Muscle layer of colon (tissue), 2 donors: ENCODE measurements around the gene PCDHB10.
"Not testable (repeated sequence)": the region's sequence is repeated elsewhere in the genome, so short reads cannot be mapped to it uniquely, and the experiment has no call there.

Experiments used
- H3K27ac ChIP-seq: one replicate; pipeline ENCODE4 v1.7.0; 2013; ENCODE audit warnings: low read depth, mild to moderate bottlenecking, low read length, moderate library complexity
- H3K27me3 ChIP-seq, 2 donors: one replicate each; pipeline ENCODE4 v1.7.0; 2013; ENCODE audit warnings: low read length in 2 of 2, mild to moderate bottlenecking in 2 of 2; ENCODE audit not compliant: insufficient read depth in 2 of 2, control insufficient read depth in 1 of 2
- H3K36me3 ChIP-seq: one replicate; pipeline ENCODE4 v1.7.0; 2013; ENCODE audit warnings: mild to moderate bottlenecking, low read length; ENCODE audit not compliant: insufficient read depth
- H3K4me1 ChIP-seq: one replicate; pipeline ENCODE4 v1.7.0; 2013; ENCODE audit warnings: mild to moderate bottlenecking, low read length; ENCODE audit not compliant: insufficient read depth
- H3K4me3 ChIP-seq, 2 donors: one replicate each; pipeline ENCODE4 v1.7.0; 2013; ENCODE audit warnings: low read length in 2 of 2, low read depth in 1 of 2, mild to moderate bottlenecking in 1 of 2, moderate library complexity in 1 of 2
- H3K9ac ChIP-seq: one replicate; pipeline ENCODE4 v1.7.0; 2013; ENCODE audit warnings: low read length
- H3K9me3 ChIP-seq: one replicate; pipeline ENCODE4 v1.7.0; 2013; ENCODE audit warnings: mild to moderate bottlenecking, low read length
- donor health status: abdominal sarcoma.
- donor health status: Adenocarcinoma of cecum.

PCDHB10 gene

DNA sequence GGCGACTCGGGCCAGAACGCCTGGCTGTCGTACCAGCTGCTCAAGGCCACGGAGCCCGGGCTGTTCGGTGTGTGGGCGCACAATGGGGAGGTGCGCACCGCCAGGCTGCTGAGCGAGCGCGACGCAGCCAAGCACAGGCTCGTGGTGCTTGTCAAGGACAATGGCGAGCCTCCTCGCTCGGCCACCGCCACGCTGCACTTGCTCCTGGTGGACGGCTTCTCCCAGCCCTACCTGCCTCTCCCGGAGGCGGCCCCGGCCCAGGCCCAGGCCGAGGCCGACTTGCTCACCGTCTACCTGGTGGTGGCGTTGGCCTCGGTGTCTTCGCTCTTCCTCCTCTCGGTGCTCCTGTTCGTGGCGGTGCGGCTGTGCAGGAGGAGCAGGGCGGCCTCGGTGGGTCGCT is 2.2 kb downstream of the PCDHB10 start:
- not testable (repeated sequence) for H3K27ac ChIP-seq, H3K27me3 ChIP-seq, H3K4me3 ChIP-seq, H3K9ac ChIP-seq, H3K4me1 ChIP-seq, H3K36me3 ChIP-seq
- peaks cover 29% of the 10 kb centered on the region for H3K9me3 ChIP-seq

DNA sequence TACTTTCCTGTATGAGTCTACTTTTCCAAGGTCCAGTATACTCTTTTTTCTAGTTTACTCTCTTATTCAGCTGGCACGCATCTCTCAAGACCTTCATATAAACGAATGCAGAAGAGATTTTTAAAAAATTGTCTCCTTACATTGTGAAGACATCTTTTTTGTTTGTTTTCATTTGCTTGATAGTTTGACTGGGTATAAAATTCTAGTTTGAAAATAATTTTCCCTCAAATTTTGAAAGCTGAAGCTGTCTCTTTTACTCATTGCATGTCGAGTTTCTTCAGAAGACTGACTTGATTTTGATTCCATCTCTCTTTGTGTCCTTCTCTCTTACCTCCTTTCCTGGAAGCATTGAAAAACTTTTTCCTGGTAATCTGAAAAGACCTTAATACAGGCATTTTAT is 4.2 kb downstream of the PCDHB10 start:
- Histone ChIP-seq H3K27me3 (no peaks in the 10 kb centered on the region), H3K36me3 (no peaks in the 10 kb centered on the region), H3K4me3 (no peak overlapping the region), H3K27ac (no peak overlapping the region), H3K4me1 (no peaks in the 10 kb centered on the region), H3K9ac (no peak overlapping the region), H3K9me3 (peaks cover 29% of the 10 kb centered on the region)

DNA sequence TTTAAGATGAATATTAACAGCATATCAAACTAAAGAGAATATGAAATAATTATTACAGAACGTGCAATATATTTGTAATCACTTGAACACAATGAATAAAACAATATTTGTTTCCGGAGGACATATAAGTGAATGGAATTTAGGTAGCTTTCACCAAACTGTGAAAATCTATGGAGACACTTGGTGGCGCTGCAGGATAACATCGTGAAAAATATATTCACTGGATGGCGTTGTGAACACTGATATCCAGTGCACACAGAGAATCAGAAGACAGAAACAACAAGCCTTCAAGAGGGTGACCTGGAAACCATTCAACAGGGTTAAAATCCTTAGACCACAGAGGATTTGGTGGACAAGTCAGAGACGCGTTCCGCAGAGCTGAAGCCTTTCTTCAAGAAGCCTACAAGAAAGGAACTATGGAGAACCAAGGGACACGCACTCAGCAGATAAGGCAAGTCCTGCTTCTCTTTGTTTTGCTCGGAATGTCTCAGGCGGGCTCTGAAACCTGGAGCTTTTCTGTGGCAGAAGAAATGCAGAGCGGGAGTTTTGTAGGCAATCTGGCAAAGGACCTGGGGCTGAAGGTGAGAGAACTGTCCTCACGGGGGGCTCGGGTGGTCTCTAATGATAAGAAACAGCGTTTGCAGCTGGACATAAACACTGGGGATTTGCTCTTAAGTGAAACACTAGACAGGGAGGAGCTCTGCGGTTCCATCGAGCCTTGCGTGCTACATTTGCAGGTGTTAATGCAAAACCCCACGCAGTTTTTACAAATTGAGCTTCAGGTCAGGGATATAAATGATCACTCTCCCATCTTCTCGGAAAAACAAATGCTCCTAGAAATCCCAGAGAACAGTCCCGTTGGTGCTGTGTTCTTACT is 7.4 kb downstream of the PCDHB10 start, which contains the start of gene PCDHB11:
PCDHB11 (plus strand) TSS at position 269 of the 877 bp plus-strand sequence; CDS start at position 417, 148 bp downstream.
- Histone ChIP-seq H3K36me3 (no peaks in the 10 kb centered on the region), H3K27me3 (no peaks in the 10 kb centered on the region), H3K9ac (no peak within 1 kb of the TSS), H3K9me3 (peaks cover 20% of the 10 kb centered on the region), H3K27ac (no peak within 1 kb of the TSS), H3K4me3 (peak within 1 kb of the TSS in 1 of 2 donors; percentile 41), H3K4me1 (no peaks in the 10 kb centered on the region)

DNA sequence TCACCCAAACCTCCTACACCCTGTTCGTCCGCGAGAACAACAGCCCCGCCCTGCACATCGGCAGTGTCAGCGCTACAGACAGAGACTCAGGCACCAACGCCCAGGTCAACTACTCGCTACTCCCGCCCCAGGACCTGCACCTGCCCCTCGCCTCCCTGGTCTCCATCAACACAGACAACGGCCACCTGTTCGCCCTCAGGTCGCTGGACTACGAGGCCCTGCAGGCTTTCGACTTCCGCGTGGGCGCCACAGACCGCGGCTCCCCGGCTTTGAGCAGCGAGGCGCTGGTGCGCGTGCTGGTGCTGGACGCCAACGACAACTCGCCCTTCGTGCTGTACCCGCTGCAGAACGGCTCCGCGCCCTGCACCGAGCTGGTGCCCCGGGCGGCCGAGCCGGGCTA is 9.0 kb downstream of the PCDHB10 start:
- not testable (repeated sequence) for H3K9ac ChIP-seq, H3K27me3 ChIP-seq, H3K36me3 ChIP-seq, H3K27ac ChIP-seq, H3K4me3 ChIP-seq, H3K4me1 ChIP-seq
- H3K9me3 ChIP-seq = peaks cover 22% of the 10 kb centered on the region

DNA sequence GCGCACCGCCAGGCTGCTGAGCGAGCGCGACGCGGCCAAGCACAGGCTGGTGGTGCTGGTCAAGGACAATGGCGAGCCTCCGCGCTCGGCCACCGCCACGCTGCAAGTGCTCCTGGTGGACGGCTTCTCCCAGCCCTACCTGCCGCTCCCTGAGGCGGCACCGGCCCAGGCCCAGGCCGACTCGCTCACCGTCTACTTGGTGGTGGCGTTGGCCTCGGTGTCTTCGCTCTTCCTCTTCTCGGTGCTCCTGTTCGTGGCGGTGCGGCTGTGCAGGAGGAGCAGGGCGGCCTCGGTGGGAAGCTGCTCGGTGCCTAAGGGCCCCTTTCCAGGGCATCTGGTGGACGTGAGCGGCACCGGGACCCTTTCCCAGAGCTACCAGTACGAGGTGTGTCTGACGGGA is 9.5 kb downstream of the PCDHB10 start:
- H3K9ac ChIP-seq, H3K27me3 ChIP-seq, H3K4me1 ChIP-seq, H3K4me3 ChIP-seq, H3K27ac ChIP-seq, H3K36me3 ChIP-seq: not testable (repeated sequence)
- peaks cover 27% of the 10 kb centered on the region for H3K9me3 ChIP-seq

DNA sequence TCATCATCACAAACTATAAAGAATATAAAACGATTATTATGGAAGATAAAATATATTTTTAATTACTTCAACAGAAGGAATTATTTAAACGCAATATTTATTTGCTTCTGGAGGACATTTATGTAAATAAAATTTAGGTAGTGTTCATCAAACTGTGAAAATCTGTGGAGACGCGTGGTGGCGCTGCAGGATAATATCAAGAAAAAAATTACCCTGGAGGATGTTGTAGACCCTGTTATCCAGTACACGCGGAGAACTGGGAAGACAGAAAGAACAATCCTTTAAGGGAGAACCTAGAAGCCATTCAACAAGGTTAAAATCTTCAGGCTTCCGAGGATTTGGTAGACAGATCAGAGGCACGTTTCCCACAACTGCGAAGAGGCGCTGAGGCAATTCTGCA is 16.3 kb downstream of the PCDHB10 start, which contains the start of gene PCDHB12:
PCDHB12 (plus strand) TSS at position 242 of the 400 bp plus-strand sequence. CDS start 189 bp downstream, outside the sequence.
- Histone ChIP-seq H3K9ac (no peak within 1 kb of the TSS), H3K4me1 (no peaks in the 10 kb centered on the region), H3K27ac (no peak within 1 kb of the TSS), H3K4me3 (peak within 1 kb of the TSS in 1 of 2 donors; percentile 29), H3K27me3 (no peaks in the 10 kb centered on the region), H3K9me3 (peaks cover 59% of the 10 kb centered on the region), H3K36me3 (no peaks in the 10 kb centered on the region)

DNA sequence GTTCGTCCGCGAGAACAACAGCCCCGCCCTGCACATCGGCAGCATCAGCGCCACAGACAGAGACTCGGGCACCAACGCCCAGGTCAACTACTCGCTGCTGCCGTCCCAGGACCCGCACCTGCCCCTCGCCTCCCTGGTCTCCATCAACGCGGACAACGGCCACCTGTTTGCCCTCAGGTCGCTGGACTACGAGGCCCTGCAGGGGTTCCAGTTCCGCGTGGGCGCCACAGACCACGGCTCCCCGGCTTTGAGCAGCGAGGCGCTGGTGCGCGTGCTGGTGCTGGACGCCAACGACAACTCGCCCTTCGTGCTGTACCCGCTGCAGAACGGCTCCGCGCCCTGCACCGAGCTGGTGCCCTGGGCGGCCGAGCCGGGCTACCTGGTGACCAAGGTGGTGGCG is 18.1 kb downstream of the PCDHB10 start:
- not testable (repeated sequence) for H3K27ac ChIP-seq, H3K9ac ChIP-seq, H3K4me1 ChIP-seq, H3K36me3 ChIP-seq, H3K27me3 ChIP-seq, H3K4me3 ChIP-seq
- peaks cover 57% of the 10 kb centered on the region for H3K9me3 ChIP-seq

DNA sequence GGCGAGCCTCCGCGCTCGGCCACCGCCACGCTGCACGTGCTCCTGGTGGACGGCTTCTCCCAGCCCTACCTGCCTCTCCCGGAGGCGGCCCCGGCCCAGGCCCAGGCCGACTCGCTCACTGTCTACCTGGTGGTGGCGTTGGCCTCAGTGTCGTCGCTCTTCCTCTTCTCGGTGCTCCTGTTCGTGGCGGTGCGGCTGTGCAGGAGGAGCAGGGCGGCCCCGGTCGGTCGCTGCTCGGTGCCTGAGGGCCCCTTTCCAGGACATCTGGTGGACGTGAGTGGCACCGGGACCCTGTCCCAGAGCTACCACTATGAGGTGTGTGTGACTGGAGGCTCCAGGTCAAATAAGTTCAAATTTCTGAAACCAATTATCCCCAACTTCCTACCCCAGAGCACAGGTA is 18.7 kb downstream of the PCDHB10 start:
- not testable (repeated sequence) for H3K27ac ChIP-seq, H3K36me3 ChIP-seq, H3K27me3 ChIP-seq, H3K9ac ChIP-seq, H3K4me3 ChIP-seq, H3K4me1 ChIP-seq
- H3K9me3 ChIP-seq = peaks cover 57% of the 10 kb centered on the region

DNA sequence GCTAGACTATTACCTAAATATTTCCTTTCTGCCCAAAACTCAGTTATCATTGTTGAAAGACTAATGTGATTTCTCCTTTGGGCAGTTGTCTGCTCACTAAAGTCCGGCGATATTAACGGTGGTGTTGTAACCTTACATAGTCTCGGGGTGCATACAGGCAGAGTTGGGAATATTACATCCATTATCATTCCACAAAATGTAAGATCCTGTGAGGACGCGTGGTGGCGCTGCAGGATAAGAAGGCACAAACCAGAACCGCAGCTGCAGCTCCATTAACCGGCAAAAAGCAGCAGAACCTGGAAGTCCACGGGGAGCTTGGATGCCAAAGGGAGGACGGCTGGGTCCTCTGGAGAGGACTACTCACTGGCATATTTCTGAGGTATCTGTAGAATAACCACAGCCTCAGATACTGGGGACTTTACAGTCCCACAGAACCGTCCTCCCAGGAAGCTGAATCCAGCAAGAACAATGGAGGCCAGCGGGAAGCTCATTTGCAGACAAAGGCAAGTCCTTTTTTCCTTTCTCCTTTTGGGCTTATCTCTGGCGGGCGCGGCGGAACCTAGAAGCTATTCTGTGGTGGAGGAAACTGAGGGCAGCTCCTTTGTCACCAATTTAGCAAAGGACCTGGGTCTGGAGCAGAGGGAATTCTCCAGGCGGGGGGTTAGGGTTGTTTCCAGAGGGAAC is 21.6 kb downstream of the PCDHB10 start, which contains the start of gene PCDHB13:
PCDHB13 (plus strand) TSS at position 264 of the 684 bp plus-strand sequence; CDS start at position 469, 205 bp downstream.
- H3K27me3 ChIP-seq, H3K9ac ChIP-seq, H3K36me3 ChIP-seq, H3K4me1 ChIP-seq, H3K27ac ChIP-seq, H3K4me3 ChIP-seq: not testable (repeated sequence)
- peaks cover 37% of the 10 kb centered on the region for H3K9me3 ChIP-seq

DNA sequence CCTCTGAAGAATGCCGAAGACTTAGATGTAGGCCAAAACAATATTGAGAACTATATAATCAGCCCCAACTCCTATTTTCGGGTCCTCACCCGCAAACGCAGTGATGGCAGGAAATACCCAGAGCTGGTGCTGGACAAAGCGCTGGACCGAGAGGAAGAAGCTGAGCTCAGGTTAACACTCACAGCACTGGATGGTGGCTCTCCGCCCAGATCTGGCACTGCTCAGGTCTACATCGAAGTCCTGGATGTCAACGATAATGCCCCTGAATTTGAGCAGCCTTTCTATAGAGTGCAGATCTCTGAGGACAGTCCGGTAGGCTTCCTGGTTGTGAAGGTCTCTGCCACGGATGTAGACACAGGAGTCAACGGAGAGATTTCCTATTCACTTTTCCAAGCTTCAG is 22.4 kb downstream of the PCDHB10 start:
- not testable (repeated sequence) for H3K27me3 ChIP-seq, H3K36me3 ChIP-seq, H3K4me1 ChIP-seq, H3K27ac ChIP-seq, H3K9ac ChIP-seq
- Histone ChIP-seq H3K4me3 (peak overlapping the region in 1 of 2 donors; percentile 27), H3K9me3 (peaks cover 35% of the 10 kb centered on the region)

DNA sequence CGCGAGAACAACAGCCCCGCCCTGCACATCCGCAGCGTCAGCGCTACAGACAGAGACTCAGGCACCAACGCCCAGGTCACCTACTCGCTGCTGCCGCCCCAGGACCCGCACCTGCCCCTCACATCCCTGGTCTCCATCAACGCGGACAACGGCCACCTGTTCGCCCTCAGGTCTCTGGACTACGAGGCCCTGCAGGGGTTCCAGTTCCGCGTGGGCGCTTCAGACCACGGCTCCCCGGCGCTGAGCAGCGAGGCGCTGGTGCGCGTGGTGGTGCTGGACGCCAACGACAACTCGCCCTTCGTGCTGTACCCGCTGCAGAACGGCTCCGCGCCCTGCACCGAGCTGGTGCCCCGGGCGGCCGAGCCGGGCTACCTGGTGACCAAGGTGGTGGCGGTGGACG is 23.4 kb downstream of the PCDHB10 start:
- H3K9ac ChIP-seq, H3K4me1 ChIP-seq, H3K27me3 ChIP-seq, H3K36me3 ChIP-seq, H3K27ac ChIP-seq: not testable (repeated sequence)
- Histone ChIP-seq H3K4me3 (peak overlapping the region in 1 of 2 donors; percentile 27), H3K9me3 (peaks cover 36% of the 10 kb centered on the region)
